ENCODE results near the gene GABPA. TPM values are rescaled to one million over a fixed set of nuclear protein-coding genes. Genes with fewer than 3 reads are reported as not detected.

Gene GABPA
- total RNA-seq, 4 donors from 2014 or later, result 17.6 to 23.7 (median 19.6) TPM

GRCh38 chr21:25750085-25750484, 15.3 kb downstream of the GABPA start:
- H3K4me1 ChIP-seq, result no peaks in the 10 kb centered on the region
- WGBS, result 89% methylated on average over 6 of the region's 6 CpGs
- H3K27me3 ChIP-seq, result no peaks in the 10 kb centered on the region
- peaks cover 23 to 66% (median 51%) of the 10 kb centered on the region in 4 donors for H3K36me3 ChIP-seq
- no peak overlapping the region for H3K4me3 ChIP-seq
- intact Hi-C loops (cut with DNase I), result no loop called here
- H3K9me3 ChIP-seq, result no peaks in the 10 kb centered on the region
- H3K27ac ChIP-seq (replicated peaks in 1 of 4), result no peak overlapping the region
- no peak for DNase-seq (ENCODE audit: extremely low spot score)
- TF ChIP-seq POLR2A (IDR thresholded peaks at IDR 0.05; ENCODE audit: low read depth) (no peak), CTCF (IDR thresholded peaks at IDR 0.05) (no peak), POLR2AphosphoS5 (IDR thresholded peaks at IDR 0.05) (no peak), EP300 (IDR thresholded peaks at IDR 0.05) (no peak)

DNA sequence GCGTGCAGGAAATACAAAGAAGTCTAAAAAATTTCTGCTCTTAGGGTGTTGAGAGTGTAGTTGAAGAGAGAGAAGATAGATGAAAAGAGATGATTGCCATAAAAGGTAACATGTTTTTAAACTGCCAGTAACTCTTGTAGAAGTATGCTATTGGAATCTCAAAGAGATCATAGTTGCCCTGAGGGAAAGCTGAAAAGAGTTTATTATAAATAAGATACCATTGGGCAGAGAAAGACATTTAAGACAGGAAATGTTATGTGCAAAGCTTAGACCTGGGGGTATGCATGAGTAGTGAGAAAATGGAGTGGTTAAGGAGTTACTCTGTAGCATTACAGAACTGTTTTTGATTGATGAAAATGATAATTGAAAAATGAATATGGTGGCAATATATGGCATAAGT, 17.6 kb downstream of the GABPA start:
- peaks cover 29 to 61% (median 40%) of the 10 kb centered on the region in 4 donors for H3K36me3 ChIP-seq
- intact Hi-C loops (cut with DNase I), result no loop called here
- H3K4me1 ChIP-seq, result peaks cover 0 to 4% (median under 1%) of the 10 kb centered on the region in 4 donors
- DNase-seq (ENCODE audit: extremely low spot score), result no peak
- 91% methylated on average over 1 of the region's 1 CpG for WGBS
- TF ChIP-seq POLR2A (IDR thresholded peaks at IDR 0.05; ENCODE audit: low read depth) (no peak), POLR2AphosphoS5 (IDR thresholded peaks at IDR 0.05) (no peak), EP300 (IDR thresholded peaks at IDR 0.05) (no peak), CTCF (IDR thresholded peaks at IDR 0.05) (no peak)
- H3K27me3 ChIP-seq, result no peaks in the 10 kb centered on the region
- no peak overlapping the region for H3K27ac ChIP-seq (replicated peaks in 1 of 4)
- H3K4me3 ChIP-seq, result no peak overlapping the region
- H3K9me3 ChIP-seq, result no peaks in the 10 kb centered on the region

DNA sequence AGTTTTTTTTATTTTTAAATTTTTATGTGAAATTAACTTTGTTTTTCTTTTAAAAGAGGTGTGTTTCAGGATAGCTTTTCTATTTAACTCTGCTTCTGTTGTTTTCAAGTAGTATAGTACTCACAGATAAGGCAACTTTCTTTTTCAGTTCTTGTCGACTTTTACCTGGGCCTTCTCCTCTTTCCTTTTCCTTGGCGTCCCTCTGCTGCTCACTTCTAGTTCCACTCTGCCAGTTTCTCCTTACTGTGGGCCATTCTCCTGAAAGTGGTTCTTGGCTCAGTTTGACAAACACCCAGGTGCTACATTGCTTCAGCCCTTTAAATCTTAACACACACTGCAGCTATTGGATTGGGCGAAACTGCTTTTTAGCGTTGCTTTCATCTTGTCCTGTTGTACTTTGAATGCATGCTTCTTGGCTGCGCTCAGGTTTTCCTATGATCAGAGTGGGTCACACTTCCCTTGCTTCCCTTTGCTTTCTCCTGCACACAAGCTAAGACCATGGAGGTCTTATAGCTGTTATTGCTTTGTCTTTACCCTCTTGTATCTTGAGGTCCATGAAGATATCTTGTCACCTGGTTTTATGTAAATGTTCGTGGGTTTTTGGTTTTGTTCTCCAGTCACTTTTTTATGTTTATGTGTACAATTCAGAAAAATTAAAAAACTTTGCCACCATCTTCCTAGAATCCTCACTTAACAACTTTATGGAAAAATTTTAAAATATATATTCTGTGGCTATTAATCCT, 21.6 kb downstream of the GABPA start:
- peaks cover 0 to 4% (median 2%) of the 10 kb centered on the region in 4 donors for H3K4me1 ChIP-seq
- no peak for TF ChIP-seq POLR2AphosphoS5 (IDR thresholded peaks at IDR 0.05)
- TF ChIP-seq EP300 (IDR thresholded peaks at IDR 0.05), result no peak
- TF ChIP-seq CTCF (IDR thresholded peaks at IDR 0.05), result no peak
- TF ChIP-seq POLR2A (IDR thresholded peaks at IDR 0.05; ENCODE audit: low read depth), result no peak
- no peaks in the 10 kb centered on the region for H3K9me3 ChIP-seq
- H3K27me3 ChIP-seq, result no peaks in the 10 kb centered on the region
- H3K4me3 ChIP-seq, result no peak overlapping the region
- intact Hi-C loops (cut with DNase I), result no loop called here
- WGBS, result 73% methylated on average over 6 of the region's 6 CpGs
- no peak for DNase-seq (ENCODE audit: extremely low spot score)
- peaks cover 39 to 66% (median 51%) of the 10 kb centered on the region in 4 donors for H3K36me3 ChIP-seq
- H3K27ac ChIP-seq (replicated peaks in 1 of 4), result peak overlapping the region in 1 of 4 donors; percentile 31

DNA sequence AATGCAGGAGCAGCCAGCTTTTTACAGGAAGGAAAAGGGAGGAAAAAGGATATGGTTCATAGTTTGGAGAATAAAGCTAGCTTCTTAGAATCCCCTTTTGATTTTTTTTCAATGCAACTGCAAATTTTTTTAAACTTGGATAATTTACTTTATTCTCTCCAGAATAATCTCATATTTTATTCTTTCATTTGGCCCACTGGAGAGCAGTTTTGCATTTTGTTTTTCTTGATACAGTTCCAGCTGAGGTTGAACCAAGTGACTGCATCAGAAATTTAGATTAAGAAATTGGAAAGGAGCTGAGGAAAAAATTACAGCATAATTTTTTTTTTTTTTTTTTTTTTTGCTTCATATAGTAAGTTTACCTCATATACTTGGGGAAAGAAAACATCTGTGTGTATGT, 22.8 kb downstream of the GABPA start:
- H3K4me1 ChIP-seq, result peaks cover 0 to 4% (median 2%) of the 10 kb centered on the region in 4 donors
- TF ChIP-seq POLR2A (IDR thresholded peaks at IDR 0.05; ENCODE audit: low read depth) (no peak), POLR2AphosphoS5 (IDR thresholded peaks at IDR 0.05) (no peak), EP300 (IDR thresholded peaks at IDR 0.05) (no peak), CTCF (IDR thresholded peaks at IDR 0.05) (no peak)
- no peaks in the 10 kb centered on the region for H3K9me3 ChIP-seq
- H3K27me3 ChIP-seq, result no peaks in the 10 kb centered on the region
- no peak for DNase-seq (ENCODE audit: extremely low spot score)
- no peak overlapping the region for H3K4me3 ChIP-seq
- H3K27ac ChIP-seq (replicated peaks in 1 of 4), result no peak overlapping the region
- intact Hi-C loops (cut with DNase I), result no loop called here
- H3K36me3 ChIP-seq, result peaks cover 36 to 71% (median 49%) of the 10 kb centered on the region in 4 donors

Measured in esophagus muscularis mucosa (tissue), 4 donors.